GM21825 (cell line): ENCODE results near the gene REV1.
"Not testable (repeated sequence)": the region's sequence is repeated elsewhere in the genome, so short reads cannot be mapped to it uniquely, and the experiment has no call there.

Experiments used
- ATAC-seq: cut with Tn5 transposase; IDR thresholded peaks from one replicate; pipeline ENCODE4 v1.9.1; 2021; ENCODE audit warnings: mild to moderate bottlenecking, moderate library complexity; ENCODE audit not compliant: unreplicated experiment

The REV1 gene

DNA sequence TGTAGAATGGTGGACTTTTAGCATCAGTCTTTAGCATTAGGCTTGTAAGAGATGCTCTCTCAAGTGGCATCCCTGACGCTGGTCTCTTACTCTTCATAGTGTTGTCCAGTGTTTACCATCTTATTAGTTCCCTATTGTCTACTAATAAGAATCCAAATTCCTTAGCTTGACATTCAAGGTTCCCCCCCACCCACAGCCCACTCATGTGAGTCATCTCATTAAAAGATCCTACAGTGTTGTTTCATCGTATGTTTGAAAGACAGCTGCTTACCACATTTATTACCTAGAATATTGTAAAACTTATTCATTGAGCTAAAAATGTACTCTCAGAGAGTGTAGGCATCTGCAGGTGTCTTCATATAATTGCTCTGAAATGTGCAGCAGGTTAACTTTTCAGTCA is 124.2 kb downstream of the REV1 start:
- ATAC-seq = no peak

GRCh38 chr2:99356853-99357252 is 133.0 kb downstream of the REV1 start:
- no peak for ATAC-seq

DNA sequence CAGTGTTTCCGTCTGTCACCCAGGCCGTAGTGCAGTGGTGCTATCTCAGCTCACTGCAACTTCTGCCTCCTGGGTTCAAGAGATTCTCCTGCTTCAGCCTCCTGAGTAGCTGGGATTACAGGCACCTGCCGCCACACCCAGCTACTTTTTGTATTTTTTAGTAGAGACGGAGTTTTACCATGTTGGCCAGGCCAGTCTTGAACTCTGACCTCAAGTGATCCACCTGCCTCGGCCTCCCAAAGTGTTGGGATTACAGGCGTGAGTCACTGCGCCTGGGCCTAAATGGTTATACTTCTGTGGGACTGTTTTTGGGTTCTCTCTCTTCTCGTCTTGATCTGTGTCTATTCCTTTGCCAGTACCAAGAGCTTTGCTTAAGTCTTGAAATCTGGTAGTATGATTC is 135.0 kb downstream of the REV1 start:
- not testable (repeated sequence) for ATAC-seq

DNA sequence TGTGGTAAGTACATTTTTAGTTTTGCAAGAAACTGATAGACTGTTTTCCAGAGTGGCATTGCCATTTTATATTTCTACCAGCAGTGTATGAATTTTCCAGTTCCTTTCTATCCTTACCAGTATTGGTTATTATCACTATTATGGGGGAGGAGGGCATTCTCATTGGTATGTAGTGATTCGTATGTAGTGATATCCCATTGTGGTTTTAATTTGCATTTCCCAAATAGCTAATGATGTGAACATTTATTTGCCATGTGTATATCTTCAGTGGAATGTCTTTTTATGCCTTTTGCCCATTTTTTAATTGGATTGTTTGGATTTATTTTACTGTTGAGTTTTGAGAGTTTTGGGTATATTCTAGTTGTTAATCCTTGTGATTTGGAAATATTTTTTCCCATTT is 135.7 kb downstream of the REV1 start:
- no peak for ATAC-seq
